SIG-M5 treated with dmso at 0.1 percent for 504 hours (cell line): Measurements from ENCODE around the gene GPR158.

ENCODE experiments used
- DNase-seq: peaks from one replicate; lab custom pipeline; 2025; ENCODE audit not compliant: unreplicated experiment; lab: John Stamatoyannopoulos, UW

Gene GPR158

DNA sequence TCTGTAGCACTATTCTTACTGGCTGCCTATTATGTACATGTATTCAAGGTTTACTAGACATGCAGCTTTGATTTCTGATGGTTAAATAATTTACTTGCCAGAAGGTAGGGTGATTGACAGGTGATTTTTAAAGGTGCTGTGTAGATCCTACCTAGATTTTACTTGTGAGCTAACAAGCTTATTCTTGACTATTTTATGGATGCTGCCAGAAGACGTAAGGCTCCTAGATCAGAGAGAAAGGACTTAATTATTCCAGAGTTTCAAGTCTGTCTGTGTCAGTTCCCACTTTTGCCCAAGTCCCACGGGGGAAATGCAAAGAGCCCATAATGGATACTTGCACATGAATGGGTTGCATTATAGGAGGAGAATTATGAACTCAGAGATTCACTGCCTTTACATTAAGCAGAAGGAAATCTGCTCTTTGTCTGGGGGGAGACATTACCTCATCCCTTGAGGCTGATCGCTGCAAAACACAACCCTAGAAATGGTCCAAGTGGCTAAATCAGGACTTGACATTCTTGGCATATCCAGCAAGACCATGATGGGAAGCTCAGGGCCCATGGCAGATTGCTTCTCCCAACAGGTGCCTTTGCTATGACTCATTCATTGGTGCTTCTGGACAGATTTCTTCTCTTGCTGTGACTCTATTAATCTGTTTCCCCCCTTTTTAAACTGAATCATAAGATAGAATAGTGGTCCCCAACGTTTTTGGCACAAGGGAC lies 32.1 kb downstream of the GPR158 start:
- no peak for DNase-seq

DNA sequence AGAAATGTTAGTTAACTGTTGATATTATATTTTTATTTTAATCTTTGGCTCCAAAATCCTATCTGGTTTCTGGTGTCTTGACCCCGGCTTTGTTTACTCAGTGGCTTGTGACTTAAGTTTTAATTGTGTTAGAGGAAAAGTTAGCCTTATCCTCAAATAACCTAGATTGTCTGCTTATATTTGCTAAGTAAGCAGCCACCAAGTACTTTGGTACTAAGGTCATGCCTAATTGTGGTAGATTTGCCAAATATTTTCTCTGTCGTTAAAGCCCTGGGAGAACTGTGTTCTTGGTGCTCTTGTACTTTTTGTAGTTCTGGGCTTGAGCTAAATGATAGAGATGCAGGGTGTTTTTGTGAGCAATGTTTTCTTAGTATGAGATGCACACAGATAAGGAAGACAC lies 34.8 kb downstream of the GPR158 start:
- DNase-seq: no peak

DNA sequence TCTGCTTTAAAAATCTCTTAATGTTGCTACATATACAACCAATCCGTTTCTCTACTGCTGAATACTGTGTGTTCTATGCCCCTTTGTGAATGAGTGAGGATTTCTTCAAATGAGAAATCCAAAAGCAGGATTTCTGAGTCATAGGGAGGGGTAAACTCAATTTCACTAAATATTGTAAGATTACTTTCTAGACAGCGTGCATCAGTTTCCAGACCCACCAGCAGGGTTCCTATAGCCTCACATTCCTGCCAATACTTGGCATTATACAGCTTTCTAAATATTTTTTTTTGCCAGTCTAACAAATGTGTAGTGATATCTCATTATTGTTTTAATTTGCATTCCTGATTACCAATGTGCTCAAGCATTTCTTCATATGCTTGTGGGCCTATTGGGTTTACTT lies 35.5 kb downstream of the GPR158 start:
- no peak for DNase-seq

DNA sequence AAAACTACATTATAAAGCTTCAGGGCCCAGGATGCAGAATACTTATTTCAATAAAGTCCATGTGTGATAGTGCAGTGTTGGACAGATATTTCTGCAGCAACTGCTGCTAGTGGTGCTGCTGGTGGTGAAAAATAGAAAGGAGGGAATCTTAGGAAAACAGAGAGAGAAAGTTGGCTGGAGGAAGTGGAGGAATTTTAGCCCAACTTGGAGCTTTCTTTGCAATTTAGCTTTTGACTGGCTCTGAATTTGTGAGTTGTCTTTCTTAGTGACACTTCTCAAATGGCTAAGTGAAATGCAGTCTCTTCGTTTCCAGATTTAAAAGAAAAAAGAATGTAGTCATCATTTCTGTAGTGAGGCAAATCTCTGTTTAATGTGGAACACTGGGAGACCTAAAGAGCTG lies 45.4 kb downstream of the GPR158 start:
- no peak for DNase-seq

DNA sequence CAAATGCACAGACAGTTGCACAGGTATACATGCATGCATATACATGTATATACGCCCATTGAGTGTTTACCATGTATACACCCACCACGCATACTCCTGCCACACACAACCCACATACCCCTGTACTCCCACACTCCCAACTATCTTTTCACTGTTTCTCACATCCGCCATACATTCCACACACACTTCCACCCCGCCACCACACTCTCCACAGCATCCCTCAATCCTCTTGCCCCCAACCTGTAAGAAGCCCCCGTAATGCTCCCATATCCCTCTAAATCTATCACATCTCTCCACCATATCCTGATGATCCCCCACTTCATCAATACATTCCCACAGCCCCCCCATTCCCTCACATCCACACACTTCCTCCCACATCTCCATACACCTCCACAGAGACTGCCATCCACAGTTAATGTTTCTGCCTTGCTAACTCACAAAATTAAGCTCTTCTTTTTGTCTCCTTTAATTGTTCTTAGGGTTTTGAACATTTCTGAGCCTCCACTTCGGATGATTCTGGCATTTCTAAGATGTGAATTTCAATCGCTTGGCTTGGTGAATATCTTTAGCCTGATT lies 47.4 kb downstream of the GPR158 start:
- DNase-seq: no peak

DNA sequence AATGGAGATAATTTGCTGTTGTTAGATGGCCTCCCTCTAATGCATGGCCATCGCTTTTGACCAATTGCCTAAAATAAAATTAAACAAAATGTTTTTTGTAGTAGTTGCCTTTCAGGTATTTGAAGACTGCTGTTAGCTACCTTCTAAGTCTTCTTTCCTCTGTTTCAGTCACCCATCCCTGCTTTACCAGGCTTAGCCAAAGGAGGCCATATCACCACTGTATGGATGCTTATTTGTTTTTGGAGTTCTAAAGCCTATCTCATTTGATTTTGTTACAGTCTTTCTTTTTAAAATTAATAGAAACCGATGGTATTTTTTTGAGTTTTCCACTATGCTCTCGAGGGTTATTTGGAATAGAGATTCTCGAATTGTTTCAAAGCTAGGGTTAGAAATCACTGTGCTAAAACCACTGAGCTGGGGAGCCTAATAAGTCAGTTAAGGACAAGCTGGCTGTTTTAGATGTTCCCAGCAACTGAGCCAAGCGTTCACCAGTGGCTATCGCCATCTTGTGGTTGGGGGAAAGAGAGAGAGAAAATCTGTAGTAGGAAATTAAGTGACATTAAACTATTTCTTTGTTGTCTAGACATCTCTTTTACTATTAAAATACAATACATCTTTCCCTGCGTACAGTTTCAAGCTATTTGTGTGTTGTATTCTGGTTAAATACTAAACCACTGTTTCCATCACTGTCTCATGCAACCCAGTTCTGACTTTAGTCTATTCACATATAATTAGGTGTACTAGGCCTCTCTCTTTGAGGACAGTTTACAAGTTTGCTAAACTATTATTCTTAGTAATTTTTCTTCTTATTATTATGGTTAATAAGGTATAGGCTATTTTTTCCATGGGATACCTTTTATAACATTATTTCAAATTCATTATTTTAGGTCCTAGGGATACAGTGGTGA lies 52.2 kb downstream of the GPR158 start:
- no peak for DNase-seq

DNA sequence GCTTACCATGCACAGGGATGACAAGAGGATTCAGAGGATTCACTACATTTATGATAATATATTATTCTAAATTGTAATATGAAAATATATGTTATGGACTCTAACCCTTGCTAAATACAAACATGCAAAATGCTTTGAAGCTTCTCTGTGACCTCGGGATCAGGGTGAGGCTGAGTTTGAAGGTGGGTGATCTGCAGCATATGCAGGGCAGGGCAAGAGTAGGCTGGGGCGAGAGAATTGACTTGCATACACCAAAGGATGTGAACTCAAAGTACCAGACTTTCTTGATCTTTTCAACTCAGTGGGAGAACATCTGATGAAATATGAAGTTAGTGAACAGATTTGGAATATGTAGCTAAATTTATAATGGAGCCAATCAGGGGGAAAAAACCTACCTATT lies 57.0 kb downstream of the GPR158 start:
- DNase-seq: no peak

DNA sequence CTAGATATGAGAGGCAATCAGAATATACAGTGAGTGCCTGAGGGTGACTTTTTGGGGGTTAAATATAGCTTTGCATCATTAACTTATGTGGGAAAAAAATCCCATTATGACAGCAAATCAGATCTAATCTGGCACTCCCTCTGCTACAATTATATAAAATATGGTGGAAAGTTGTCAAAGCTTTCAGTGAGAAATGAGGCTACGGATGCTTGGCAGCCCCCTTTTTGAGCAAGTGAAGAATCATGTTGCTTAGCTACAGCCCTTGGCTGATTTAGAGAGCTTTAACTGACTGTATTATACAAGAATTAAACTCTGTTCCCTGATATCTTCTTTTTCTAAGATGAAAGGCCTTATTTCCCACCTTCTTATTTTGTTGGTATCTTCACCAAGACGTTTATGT lies 57.4 kb downstream of the GPR158 start:
- no peak for DNase-seq

DNA sequence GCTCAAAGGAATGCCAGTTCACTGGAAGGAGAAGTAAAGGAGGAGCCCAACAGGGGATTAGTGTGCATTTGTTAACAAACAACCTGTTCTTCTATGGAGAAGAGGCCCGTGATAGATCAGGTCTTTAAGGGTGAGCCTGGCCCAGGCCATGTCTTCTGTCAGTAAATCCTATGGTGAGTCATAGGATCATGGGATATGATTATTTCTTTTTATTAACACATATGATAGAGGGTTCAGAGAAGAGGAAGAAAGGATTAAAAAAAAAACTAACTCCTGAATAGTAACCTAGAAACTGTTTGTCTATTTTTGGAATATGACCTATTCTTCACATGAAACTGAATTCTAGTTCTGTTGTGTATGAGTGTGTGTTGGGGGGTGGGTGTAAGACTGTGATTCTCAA lies 70.4 kb downstream of the GPR158 start:
- DNase-seq: no peak

DNA sequence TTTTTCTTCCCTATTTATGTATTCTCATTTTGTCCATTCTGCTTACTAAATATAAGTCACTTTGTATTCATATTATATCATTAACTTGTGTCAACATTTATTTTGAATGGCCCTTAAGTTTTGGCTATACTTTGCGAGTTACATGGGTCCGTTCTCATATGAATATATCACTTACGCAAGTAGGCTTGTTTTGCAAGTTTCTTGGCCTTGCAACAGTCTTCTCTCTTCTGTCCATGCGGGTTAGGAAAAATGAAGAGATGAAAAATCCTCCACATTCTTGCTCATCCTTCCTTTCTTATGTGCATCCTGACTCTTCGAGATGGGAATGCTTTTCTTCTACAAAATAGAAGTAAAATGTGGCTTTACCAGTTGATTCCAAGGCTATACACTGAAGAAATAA lies 82.8 kb downstream of the GPR158 start:
- no peak for DNase-seq

DNA sequence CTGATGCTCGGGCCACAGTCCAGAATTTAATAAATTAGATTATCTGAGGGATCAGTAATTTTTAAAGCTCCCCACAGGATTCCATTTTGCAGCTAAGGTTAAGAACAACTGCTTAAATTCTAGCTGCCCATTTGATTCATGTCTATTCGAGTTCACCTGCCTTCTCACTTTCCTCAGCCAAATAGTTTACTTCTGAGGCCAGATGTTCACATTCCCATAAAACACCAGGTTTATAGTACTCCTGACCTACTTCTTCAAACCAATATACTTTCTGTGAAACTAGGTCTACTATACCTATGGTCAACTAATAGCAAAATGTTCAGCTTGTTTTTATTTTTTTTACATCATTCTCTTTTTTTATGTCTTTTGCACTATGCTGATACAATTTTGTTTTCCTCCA lies 86.3 kb downstream of the GPR158 start:
- no peak for DNase-seq

DNA sequence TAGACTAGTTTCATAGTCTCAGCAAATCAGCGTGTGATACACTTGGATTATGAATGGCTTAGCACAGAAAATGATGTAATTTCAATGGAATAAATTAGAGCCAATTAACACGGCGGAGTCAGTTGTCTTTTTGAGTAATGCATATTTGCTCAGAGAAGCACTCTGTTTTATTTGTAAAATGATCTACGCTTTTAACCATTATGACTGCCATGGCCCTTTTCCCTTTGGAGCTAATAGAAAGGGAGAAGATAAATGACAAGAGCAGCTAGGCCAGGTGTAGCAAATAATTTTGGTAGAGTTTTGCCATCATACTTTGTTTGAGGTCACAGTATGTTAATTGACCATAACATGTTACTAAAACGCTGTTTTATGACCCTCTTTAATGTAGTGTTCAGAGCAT lies 86.8 kb downstream of the GPR158 start:
- DNase-seq: no peak

DNA sequence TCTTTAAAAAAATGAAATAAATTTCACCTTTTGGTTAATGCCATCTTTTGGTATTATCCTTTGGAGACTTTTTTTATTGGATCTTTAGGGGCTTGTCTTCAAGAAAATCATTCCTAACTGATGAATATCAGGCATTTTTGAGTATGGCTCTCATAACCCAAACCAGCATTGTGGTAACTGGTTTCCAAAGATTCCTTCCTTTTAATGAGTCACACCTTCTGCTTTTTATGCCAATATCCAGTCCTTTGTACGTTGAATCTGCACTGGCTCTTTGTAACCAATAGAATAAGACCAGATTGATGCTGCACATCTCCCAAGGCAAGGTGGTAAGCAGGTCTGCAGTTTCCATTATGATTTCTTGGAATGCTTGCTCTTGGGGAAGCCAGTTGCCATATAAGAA lies 89.1 kb downstream of the GPR158 start:
- DNase-seq: no peak

DNA sequence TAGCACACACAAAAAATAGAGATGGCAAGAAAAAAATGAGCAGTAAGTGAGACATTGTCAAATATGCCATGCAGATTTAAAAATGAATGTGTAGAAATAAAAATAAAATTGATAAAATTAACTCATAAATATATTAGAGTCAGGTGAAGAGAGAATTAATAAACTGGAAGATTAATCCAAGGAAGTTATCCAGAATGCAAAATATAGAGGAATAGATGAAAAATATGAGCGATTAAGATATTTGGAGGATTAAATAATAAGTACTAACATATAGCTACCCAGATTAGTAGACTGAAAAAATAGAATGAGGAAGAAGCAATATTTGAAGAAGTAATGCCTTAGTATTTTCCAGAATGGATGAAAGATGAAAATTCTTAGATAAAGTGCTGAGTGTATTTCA lies 103.4 kb downstream of the GPR158 start:
- DNase-seq: no peak

DNA sequence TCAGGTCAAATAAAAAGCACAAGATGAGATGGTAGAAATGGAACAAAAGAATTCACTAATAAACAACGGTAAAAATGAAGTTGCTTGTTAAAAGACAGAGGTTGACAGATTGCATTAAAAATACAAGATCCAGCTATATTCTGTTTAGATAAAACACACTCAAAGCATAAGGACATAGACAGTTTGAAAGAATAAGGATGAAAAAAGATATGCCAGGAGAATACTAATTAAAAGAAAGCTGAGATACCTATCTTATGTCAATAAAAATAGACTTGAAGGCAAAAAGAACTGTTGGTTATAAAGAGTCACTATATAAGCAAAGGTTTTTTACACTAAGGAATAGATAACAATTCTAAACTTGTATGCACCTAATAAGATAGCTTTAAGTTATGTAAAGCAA lies 105.3 kb downstream of the GPR158 start:
- no peak for DNase-seq

DNA sequence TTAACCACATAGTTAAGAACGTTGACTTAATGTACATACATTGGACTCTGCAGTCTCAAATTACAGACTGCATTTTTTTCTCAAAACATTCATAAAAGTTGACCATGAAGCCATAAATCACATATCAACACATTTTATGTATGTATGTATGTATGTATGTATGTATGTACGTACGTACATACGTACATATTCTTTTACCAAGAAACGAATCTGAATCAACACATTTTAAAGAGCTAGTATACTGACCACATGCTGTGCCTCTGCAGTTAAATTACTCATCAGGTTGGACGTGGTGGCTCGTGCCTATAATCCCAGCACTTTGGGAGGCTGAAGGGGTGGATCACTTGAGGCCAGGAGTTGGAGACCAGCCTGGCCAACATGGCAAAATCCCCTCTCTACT lies 105.8 kb downstream of the GPR158 start:
- DNase-seq: no peak

DNA sequence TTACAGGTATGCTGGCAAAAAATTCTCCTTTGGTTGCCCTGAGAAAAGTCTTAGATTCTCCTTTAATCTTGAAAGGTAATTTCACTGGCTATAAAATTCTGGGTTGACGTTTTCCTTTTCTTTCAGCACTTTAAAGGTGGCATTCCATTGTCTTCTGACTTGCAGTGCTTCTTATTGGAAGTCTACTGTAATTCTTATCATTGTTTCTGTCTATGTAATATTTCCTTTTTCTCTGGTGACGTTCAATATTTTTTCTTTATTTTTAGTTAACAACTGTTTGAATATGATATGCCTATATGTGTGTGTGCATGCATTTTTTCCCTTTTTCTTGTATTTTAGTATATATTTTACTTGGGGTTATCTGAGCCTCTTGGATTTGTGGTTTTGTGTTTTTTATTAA lies 111.0 kb downstream of the GPR158 start:
- DNase-seq: no peak

DNA sequence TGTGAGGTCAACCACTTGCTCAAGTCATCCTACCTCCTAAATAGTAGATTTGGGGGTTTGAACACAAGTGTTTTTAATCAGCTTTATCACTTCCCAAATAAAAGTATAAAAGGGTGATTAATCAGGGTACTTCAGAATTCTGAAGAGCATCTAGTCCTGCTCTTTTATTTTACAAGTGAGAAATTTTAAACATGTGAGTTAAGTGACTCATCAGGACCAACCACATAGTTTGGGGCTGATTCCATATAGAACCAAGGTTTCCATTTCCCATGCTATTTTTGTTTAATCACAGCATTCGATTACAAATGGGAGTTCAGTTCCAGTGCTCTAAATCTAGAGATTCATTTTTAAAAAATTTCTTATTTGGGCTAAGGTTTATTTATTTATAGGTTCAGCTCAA lies 113.4 kb downstream of the GPR158 start:
- DNase-seq: no peak

DNA sequence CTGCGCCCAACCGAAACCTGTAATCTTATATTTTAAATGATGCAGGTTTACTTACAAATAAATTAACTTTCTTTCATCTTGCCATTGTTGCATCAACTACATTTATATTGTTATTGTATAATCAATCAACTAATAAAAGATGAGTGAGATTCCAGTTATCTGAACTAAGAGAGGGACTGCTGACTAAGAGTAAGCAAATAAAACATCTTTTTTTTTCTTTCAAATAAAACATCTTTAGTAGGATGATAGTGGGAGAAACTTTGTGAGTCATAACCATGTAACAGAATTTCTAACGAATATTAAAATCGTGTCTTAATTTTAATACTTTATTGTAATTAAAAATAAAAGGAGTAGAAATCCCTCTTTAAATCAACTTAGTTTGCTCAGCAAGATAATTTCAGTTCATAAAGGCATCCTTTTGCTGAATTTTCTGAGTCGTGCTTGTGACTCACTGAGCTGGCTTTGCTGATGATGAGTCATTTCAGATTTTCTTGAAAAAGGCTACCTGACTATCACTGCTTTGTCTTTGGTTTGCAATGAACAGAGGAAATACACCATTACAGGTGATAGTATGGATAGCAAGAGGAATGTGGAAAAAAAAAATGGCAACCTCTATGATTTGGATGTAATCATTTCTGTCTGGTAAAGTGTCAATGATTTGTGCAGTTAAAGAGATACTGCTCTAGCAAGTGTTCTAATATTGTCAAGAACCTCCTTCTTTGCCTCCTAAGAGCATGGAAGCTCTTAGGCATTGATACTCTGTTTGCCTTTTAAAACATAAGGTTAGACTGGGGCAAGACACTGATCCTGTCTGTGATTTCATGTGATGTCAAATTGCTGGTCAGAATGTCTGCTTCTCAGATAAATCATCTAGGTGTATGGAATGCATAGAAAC lies 119.5 kb downstream of the GPR158 start:
- DNase-seq: no peak

DNA sequence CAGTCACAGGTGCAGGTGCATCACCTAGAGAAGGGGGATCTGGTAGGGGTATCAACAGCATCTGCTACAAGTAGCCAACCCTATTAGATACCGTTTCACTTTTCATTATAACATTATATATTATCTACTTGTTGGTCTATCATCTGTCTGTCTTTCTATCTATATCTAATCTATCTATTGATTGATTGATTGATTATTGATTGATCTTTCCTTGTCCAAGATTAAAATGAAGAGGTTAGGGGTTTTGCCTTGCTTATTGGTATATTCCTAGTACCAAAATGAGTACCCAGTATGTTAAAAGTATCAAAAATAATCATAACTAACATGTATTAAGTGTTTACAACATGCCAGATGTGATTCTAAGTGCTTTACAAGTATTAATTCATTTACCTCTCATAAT lies 121.5 kb downstream of the GPR158 start:
- DNase-seq: no peak

DNA sequence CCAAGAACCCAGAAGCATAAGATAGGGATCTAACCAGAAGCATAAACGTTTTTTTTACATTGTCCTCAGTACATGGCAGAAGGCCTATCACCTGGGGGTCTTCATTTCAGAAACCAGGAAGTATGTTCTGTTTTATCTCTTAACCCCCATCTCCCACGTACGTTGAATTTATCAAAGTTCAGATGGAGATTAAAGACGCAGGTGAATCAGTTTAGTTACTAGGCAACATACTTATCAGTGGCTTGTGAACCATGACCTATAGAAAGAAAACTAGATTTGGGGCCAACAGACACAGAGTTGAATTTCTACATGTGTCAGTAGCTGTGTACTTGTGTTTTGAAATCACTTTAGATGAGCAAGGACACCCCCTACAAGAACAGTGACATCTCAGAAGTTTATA lies 122.7 kb downstream of the GPR158 start:
- no peak for DNase-seq
